ENCODE results near the gene TMEM108.

DNA sequence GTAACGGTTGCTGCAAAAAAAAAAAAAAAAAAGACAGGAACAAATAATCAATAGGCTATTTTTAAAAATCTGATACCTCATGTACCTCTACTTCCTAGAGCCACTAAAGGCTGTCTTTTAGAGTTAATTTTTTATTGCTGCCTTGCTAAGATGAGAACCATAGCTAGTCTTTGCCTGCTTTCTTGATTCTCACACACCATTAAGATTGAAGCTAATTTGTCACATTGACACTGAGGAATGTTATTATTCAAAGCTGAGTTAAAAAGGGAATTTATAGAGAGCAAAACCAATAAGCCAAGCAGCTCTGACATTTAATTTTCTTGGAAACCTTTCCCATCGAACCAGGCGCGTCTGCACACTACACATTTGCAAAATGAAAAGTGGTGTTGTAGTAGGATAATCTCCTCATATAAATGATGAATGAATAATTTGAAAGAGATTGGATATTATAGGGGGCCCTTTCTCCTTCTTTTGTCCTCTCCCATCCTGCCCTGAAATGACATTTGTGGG lies 149.7 kb downstream of the TMEM108 start:
- TF ChIP-seq, protein P1, sequence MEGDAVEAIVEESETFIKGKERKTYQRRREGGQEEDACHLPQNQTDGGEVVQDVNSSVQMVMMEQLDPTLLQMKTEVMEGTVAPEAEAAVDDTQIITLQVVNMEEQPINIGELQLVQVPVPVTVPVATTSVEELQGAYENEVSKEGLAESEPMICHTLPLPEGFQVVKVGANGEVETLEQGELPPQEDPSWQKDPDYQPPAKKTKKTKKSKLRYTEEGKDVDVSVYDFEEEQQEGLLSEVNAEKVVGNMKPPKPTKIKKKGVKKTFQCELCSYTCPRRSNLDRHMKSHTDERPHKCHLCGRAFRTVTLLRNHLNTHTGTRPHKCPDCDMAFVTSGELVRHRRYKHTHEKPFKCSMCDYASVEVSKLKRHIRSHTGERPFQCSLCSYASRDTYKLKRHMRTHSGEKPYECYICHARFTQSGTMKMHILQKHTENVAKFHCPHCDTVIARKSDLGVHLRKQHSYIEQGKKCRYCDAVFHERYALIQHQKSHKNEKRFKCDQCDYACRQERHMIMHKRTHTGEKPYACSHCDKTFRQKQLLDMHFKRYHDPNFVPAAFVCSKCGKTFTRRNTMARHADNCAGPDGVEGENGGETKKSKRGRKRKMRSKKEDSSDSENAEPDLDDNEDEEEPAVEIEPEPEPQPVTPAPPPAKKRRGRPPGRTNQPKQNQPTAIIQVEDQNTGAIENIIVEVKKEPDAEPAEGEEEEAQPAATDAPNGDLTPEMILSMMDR (IDR thresholded peaks at IDR 0.05) = no peak
- no peak for TF ChIP-seq EP300 (IDR thresholded peaks at IDR 0.05)
- no peak for TF ChIP-seq POLR2A (IDR thresholded peaks at IDR 0.05)
